B cell (primary cell): ENCODE measurements around the gene EGFL7.

Experiments
- CTCF ChIP-seq: fragments of 200-600 bp; IDR thresholded peaks from one replicate; pipeline ENCODE4 v1.8.0; 2022; ENCODE audit warnings: antibody characterized with exemption, mild to moderate bottlenecking
- EZH2 ChIP-seq: IDR thresholded peaks from 2 replicates; pipeline ENCODE4 v1.6.1; 2012; ENCODE audit warnings: borderline replicate concordance, low read depth, mild to moderate bottlenecking, moderate library complexity, low read length; ENCODE audit not compliant: insufficient read depth, poor library complexity, severe bottlenecking

- no peak for TF ChIP-seq CTCF
- no peak for TF ChIP-seq EZH2
These were observed 44.3 kb downstream of the EGFL7 start for GRCh38 chr9:136707011-136707410.
